GM18861 (cell line): ENCODE measurements around the gene PCTP.

Experiments
- ATAC-seq: cut with Tn5 transposase; IDR thresholded peaks from one replicate; pipeline ENCODE4 v1.9.1; 2021; ENCODE audit not compliant: unreplicated experiment

PCTP gene

GRCh38 chr17:55751720-55752250, 934 bp downstream of the PCTP start:
- no peak for ATAC-seq

GRCh38 chr17:55756689-55757088, 5.8 kb downstream of the PCTP start:
- ATAC-seq = no peak

- no peak for ATAC-seq
Observed at GRCh38 chr17:55757659-55758058, 6.8 kb downstream of the PCTP start.

- no peak for ATAC-seq
Observed at GRCh38 chr17:55758171-55758570, 7.3 kb downstream of the PCTP start.

- no peak for ATAC-seq
Observed at GRCh38 chr17:55760643-55761355, 9.9 kb downstream of the PCTP start.

GRCh38 chr17:55762086-55762858, 11.4 kb downstream of the PCTP start:
- ATAC-seq = no peak

- no peak for ATAC-seq
Observed at GRCh38 chr17:55763856-55764255, 13.0 kb downstream of the PCTP start.

- ATAC-seq = no peak
Observed at GRCh38 chr17:55764610-55765009, 13.8 kb downstream of the PCTP start.

GRCh38 chr17:55765472-55765871, 14.6 kb downstream of the PCTP start:
- no peak for ATAC-seq

- ATAC-seq = no peak
Observed at GRCh38 chr17:55768936-55769624, 18.2 kb downstream of the PCTP start.

GRCh38 chr17:55769625-55770000, 18.8 kb downstream of the PCTP start:
- no peak for ATAC-seq

- no peak for ATAC-seq
Observed at GRCh38 chr17:55770196-55770870, 19.5 kb downstream of the PCTP start.

GRCh38 chr17:55772086-55772485, 21.2 kb downstream of the PCTP start:
- ATAC-seq = no peak

- no peak for ATAC-seq
Observed at GRCh38 chr17:55773671-55774070, 22.8 kb downstream of the PCTP start.

- no peak for ATAC-seq
Observed at GRCh38 chr17:55774846-55775271, 24.0 kb downstream of the PCTP start.

GRCh38 chr17:55776271-55776670, 25.4 kb downstream of the PCTP start:
- ATAC-seq = no peak

- ATAC-seq = no peak
Observed at GRCh38 chr17:55777471-55777971, 26.7 kb downstream of the PCTP start.

- ATAC-seq = no peak
Observed at GRCh38 chr17:55778389-55779118, 27.7 kb downstream of the PCTP start.

GRCh38 chr17:55783684-55784245, 32.9 kb downstream of the PCTP start:
- ATAC-seq = no peak

GRCh38 chr17:55784666-55785065, 33.8 kb downstream of the PCTP start:
- ATAC-seq = no peak
